ENCODE measurements around the gene LNX2. TPM values are rescaled to one million over a fixed set of nuclear protein-coding genes. Genes with fewer than 3 reads are reported as not detected.

Gene LNX2
- total RNA-seq, 1 donor from 2014 or later = 10.1 TPM

DNA sequence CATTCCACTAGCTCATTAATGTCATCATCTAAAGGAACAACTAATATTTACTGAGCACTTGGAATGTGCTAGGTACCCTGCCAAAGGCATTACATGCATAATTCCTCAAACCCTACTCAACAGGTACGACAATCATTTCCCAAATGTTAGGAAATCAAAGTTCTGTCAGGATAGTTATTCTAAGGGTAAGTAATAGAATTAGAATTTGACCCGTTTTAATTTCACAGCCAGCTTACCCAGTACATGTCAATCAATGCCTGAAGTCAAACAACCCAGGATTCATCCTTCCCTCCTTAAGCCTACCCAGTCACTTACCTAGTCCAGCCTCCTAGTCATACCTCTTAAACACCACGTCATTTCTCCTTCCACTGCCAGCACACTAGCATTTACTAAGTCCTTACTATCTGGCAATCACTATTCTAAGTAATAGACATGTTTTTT, 2.4 kb downstream of the LNX2 start:
- ATAC-seq (no peak), DNase-seq (ENCODE audit: low spot score) (no peak)

DNA sequence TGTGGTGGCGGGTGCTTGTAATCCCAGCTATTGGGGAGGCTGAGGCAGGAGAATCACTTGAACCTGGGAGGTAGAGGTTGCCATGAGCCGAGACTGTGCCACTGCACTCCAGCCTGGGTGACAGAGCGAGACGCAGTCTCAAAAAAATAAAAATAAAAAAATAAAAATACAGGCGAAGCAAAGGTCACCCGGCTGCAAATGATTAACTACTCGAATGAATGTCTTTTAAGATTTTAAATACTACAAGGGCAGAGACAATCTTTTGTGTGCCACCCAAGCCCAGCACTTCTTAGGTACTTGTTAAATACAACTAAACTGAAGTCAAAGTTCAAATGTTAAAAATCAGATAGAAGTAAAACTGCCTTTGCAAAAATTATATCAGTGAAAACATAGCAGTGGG, 6.7 kb downstream of the LNX2 start:
- ATAC-seq = peak; percentile 31
- DNase-seq (ENCODE audit: low spot score) = no peak

DNA sequence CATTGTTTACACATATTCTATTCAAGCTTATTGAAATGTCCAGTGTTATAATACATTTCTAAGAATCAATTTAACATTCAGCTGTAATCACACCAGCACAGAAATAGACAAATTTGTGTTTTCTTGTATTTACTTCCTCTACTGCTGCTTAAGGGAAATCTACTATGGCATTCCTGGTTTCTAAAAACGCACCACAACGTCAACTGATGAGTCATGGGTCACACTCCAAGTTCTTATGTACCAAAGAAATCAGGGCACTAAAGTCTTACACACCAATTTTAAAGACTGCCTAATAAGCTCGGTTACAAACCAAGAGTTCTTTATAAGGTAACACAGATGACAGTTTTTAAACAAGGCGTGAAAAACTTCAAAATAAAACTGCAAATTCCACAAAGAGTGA, 13.2 kb downstream of the LNX2 start:
- DNase-seq (ENCODE audit: low spot score) = no peak
- ATAC-seq = peak; percentile 73

DNA sequence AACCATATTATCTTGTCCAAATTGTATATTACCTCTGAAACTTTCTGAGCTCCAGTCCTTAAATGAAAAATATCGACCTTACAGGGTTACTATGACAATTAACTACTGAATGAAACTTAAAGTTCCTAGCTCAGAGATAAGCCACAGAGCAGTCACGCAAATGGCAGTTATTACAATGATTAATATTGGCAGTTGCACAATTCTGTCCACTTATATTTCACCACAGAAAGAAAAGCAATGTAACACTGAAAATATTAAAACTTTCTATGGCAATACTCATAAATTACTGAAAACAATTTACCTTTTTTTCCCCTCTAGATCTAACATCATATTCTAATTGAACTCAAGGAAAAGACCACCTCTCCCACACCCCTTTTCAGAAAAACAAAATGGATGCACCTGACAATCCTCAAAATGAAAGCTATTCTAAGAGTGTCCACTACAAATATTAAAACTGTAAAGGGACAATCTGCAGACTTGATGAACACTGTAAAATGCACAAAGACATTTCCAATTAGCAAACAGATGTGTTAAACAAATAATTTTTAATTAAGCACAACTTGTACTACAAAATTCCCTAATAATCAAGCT, 14.6 kb downstream of the LNX2 start:
- no peak for ATAC-seq
- DNase-seq (ENCODE audit: low spot score) = no peak

DNA sequence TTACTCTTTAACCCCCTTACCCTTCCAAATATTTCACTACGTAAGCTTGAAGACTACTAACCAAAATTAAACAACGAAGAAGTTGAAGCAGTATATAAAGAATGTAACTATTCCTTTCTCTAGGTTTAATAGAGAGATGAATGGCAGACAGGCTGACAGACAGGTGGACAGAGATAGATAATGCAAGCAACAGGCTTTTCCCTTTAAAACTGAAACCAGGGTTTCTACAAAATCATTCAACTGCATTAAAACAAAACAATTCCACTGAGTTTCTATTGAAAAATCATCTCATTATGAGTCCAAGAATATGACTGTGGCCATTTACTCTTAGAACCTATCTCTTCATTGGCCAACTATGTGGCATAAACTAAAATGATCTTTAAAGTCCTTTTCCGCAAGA, 15.2 kb downstream of the LNX2 start:
- no peak for ATAC-seq
- DNase-seq (ENCODE audit: low spot score) = no peak

DNA sequence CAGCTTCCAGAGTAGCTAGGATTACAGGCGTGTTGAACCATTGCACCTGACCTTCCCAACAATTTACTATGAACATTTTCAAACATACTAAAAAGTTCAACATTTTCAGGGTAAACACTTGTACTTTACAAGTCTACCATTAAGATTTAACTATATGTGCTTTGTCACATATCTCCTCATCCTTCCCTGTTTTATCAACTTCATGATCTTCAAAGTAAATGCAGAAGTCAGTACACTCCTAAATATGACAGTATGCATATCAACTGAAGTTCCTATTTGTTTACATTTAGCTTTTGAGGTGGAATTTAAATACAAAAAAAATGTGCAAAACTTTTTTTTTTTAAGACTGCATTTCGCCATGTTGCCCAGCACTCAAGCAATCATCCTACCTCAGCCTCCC, 18.5 kb downstream of the LNX2 start:
- ATAC-seq = no peak
- no peak for DNase-seq (ENCODE audit: low spot score)

DNA sequence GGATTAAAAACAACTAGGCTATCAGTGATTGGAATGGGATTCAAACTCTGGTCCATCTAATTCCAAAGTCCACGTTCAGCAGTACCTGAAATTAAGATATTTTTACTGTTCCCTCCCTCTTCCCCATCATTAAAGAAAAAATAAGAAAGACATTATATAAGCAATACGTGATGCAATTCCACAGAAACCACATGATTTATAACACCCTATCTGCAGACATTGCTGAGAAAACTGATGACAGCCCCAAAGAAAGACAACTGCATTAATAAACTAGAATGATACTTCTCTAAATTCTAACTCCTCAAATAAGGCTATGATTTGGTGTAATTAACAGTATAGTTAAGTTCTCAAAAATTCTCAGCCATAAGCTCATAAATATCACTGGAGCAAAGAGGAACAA, 19.1 kb downstream of the LNX2 start:
- no peak for ATAC-seq
- DNase-seq (ENCODE audit: low spot score) = no peak

DNA sequence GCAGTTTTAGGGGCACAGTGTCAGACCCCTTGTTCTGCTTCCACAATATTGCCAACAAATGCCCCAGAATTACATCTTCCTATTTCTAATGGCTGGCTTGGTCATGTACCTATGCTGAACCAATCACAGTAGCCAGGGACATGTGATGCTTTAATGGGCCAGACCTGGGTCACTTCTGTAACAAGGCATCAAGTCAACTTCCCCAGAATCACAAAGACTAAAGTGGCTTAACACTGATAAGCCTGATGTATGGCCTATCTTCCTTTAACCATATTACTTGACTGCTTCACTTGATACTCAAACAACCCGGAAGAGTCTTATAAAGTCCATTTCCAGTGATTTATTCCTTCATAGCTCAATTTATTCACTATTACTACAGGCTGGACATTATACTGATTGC, 19.6 kb downstream of the LNX2 start:
- DNase-seq (ENCODE audit: low spot score) (no peak), ATAC-seq (no peak)

DNA sequence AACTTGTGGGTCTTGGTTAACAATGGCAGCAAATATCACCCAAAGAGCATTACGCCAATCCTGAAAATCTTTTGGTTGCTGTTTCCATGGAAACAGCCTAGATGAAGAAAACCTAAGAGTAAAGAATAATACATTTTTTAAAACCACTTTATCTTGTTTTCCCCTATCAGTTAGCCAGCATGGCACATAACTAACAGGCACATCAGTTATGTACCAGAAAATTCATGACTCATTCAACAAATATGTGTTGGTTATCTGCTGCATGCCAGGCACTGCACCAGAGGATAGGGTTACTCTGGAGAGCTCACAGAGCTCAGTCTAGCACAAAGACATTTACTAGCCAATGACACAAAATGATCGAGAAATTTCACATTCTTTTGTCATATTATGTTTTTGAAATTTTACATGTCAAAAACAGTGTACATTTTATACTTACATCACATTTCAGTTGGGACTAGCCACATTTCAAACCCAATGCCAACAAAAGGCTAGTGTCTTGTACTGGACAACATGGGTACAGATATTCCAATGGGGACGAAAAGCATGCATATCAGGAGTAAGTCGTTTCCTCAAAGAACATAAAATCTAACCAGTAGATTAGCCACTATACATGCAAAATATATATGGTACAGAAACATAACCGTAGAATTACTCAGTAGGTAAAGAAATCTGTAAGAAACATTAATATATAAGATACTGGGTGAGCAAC, 20.3 kb downstream of the LNX2 start:
- no peak for DNase-seq (ENCODE audit: low spot score)
- peak; percentile 67 for ATAC-seq

DNA sequence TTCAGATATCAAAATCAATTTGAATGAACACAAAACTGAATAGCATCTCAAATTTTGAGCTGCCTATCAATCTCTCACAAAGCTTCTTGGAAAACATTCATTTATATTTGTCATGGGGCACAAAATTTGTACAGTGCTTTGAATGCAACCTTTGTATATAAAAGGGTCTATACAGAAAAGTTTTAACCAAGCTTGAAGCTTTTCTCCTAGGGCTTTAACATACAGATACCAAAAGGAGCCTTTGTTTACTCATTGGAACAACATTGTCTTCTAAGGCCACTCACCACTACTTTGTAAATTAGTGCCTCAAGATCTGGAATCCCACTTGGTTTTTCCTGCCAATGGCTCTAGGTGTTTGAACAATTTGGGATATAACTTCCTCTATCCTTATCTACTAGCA, 21.2 kb downstream of the LNX2 start:
- no peak for ATAC-seq
- DNase-seq (ENCODE audit: low spot score) = no peak

DNA sequence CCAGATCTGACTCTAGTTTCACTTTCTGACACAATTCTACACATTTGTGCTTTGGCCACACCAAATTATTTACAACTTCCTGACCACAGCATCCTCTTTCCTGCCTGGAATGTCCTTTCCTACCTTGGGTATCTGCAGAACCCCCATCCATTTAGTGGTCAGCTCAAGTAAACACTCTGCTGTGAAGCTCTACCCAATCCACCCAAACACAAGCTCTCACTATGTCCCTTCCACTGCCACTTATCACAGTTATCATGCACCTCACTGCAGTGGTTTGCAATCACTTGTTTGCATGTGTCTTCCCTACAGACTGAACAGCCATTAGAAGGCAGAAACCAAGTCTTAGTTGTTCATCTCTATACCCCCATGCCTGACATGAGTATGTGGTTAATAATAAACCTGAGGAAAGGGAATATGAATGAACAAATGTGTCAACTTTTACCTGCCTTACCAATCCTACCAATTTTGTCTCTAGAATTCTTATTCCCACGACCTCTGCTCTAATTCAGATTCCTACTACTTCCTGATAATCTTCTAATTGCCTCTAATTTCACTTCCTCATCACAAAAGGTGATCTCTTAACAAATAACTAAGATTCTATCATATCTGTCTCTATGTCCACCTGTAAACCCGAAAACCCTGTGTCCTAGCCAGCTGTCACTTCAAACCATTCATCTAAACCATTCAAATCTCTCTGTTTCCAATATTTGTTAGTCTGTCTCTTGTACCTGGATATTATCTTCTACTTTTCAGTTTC, 25.1 kb downstream of the LNX2 start:
- peak; percentile 36 for ATAC-seq
- no peak for DNase-seq (ENCODE audit: low spot score)

DNA sequence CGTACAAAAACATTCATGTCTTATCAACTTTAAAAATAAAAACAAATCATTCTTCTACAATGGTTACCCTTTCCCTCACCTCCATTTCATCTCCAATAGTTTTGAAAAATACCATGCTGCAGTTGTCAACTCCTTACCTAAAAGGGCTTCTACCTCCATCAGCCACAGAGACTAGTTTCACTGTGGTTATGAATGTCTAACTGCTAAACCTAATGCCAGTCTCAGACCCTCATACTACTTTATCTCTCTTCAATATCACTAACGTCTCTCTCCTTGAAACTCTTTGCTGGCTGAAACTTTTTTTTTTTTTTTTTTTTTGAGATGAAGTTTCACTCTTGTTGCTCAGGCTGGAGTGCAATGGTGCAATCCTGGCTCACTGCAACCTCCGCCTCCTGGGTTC, 27.1 kb downstream of the LNX2 start:
- DNase-seq (ENCODE audit: low spot score) (no peak), ATAC-seq (no peak)

DNA sequence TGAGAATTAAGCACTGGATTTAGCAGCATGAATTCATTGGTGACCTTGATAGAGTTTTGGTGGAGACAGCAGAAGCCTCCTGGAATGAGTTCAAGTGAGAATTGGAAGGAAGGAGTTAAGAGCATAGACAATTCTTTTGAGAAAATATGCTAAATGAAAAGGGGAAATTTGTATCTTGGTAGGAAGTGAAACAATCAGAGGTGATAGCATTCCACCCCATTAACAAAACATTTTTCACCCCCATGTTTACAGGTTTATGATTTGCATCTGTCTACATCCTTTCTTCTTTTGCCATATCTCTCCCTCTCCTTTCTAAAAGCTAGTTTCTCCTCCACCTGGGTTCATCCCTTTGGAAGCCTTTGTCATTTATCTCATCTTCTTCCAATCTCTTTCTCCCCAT, 27.5 kb downstream of the LNX2 start:
- ATAC-seq = no peak
- no peak for DNase-seq (ENCODE audit: low spot score)

DNA sequence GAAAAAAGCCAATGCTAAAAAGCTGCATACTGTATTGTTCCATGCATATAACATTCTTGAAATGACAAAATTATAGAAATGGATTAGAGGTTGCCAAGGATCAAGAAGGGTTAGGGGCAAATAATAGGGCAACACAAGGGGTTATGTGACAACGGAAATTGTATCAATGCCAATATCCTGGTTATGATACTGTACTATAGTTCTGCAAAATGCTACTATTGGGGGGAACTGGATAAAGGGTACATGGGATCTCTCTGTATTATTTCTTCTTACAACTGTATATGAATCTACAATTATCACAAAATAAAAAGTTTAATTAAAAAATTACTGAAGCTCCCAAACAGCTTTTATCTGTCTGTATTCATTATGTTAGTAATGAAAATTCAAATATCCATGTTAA, 31.9 kb downstream of the LNX2 start:
- no peak for ATAC-seq
- no peak for DNase-seq (ENCODE audit: low spot score)

DNA sequence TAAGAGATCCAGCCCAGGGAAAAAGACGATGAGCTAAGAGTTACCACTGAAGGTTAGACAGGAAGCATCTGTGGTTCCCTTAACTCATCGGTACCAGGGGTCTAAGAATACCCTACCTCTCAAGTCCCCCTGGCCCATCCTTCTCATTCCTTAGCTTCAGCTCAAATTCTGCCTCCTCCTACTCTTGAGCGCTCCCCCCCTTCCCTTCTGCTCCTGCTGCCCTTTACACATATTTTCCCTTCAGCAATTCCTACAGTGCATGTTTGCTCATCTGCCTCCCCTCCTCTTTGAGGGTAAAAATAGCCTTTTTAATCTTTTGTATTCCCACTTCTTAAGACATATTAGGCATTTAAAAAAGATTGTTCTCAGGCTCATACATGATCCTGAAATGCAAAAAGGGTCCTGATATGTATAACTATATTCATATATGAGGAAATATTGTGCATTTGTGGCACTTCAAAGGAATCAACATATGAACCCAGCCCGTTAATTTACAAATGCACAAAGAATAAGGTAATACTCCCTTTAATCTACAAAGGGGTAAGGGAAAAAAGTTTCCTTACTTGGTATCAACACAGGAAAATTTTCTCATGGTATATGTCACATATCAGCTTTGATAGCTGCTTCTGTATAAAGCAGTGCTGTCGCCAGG, 33.1 kb downstream of the LNX2 start:
- ATAC-seq = no peak
- no peak for DNase-seq (ENCODE audit: low spot score)

DNA sequence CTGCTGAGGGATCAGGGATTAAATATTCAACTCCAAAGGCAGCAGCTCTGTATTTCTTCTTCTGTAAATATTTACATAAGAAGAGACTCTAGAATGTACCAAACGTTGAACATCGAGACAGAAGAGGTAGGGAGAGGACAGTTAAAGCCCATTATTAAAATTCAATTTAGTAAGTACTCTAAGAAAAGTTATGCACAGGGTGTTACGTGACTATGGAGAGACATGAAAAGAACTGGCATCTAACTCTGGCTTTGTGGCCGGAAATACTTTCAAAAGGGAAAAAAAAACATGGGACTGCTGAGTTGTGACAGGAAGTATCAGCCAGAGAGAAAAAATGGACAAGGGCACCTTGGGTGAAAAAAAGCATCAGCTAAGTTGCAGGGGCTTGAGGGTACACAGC, 36.7 kb downstream of the LNX2 start:
- peak; percentile 84 for ATAC-seq

DNA sequence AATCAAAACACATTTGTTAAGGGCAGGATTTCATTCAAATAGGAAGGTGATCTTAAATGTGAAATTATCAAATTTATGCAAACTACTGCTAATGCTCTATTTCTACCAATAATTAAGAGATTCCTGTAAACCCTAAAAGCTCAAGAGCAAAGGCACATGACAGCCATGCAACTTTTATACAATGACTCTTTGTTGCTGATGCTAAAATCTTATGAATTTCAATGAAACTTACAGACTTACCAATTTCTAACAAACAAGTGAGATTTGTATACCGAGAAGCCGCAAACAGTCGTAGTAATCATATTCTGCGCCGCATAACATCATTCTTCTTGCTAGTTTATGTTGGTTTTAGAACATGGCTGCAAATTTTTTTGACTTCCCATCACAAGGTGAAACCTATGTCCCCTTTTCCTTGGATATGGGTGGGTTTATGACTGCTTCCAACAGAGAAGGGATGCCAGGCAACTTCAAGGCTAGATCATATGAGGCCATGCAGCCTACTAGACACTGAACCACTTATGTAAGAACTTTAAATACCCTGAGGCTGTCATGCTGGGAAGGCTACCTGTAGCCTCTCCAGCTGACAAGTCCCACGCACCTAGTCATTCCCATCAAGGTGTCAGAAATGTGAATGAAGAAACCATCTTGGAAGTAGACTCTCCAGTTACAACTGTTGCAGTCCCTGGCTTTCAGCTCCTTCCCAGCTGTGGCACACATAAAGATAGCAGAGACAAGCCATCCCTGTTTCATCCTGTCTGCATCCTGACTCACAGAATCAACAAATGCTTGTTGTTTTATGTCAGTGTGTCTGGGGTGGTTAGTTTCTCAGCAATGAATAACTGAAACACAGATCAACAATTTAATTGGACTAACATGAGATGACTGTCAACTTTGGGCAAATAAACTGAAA, 42.0 kb downstream of the LNX2 start:
- ATAC-seq (no peak), DNase-seq (ENCODE audit: low spot score) (no peak)

More for the DNA sequence above, 36.7 kb downstream of the LNX2 start:
- DNase-seq (ENCODE audit: low spot score) = no peak

DNA sequence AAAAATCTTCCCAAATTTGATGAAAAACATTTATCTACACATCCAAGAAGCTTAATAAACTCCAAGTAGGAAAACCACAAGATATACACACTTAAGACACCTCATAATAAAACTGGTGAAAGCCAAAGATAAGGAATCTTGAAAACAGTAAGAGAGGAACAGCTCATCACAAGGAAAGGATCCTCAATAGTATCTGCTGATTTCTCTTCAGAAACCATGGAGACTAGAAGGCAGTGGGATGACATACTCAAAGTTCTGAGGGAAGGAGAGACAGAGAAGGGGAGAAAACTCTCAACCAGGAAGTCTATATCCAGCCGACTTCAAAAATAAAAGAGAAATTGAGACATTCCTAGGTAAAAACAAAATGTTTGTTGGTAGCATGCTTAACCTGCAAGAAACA, 45.7 kb downstream of the LNX2 start:
- no peak for DNase-seq (ENCODE audit: low spot score)
- ATAC-seq = no peak

DNA sequence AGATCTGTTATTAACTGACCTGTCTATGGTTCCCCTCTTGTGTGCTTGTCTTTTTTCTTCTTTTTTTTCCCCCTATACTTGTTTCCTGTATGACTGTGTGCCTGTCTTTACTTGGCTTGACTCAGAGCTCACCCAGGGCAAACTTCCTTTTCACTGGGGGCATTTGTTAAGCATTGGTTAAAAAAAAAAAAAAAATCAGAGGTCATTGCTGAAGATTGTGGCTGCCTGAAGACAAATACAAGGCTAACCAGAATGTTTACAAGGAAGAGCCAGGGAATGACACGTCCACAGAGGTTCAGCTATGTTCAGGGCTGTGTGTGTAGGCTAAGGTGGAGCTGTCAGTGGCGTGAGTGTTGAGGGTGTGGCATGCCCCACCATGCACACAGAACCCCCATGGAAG, 47.1 kb downstream of the LNX2 start:
- ATAC-seq = peak; percentile 20
- DNase-seq (ENCODE audit: low spot score) = no peak

DNA sequence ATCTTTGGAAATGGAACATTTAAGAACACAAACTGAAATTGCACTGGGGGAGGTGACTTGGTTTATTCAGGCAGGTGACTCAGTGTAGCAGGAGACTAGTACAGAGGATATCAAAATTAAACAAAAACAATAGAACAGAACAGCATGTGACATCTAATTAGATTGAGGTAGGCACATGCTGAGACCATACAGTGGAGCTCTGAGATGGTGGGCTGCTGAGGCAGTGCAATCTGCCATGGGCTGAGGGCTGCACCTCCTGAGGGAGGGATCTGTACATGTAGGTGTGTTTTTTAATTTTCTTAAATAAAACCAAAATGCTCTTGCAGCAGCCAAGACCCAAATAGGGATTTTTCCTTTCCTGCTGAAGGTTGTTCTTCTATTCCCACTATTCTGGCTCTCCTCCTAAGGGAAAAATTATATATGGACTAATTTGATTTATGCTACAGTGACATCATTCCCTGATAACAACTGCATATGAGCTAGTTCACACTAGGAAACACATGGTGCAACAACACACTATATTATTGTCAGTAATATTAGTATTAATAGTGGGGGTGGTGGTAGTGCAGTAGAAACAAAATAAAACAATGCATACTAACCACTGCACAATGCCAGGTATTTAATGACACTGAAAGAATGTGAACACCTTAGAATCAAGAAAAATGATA, 48.0 kb downstream of the LNX2 start:
- no peak for DNase-seq (ENCODE audit: low spot score)
- no peak for ATAC-seq

All from left lobe of liver (tissue), 2 donors.